Right lobe of liver (tissue), 4 donors: ENCODE data around the gene WIF1.

Experiments
- CTCF ChIP-seq, 4 donors: fragments of 200-600 bp in 3 of 4; fragments of 450-650 bp in 1 of 4; IDR thresholded peaks; one replicate each; pipeline versions ENCODE4 v1.5.1 to v1.8.0; 2016 to 2022; ENCODE audit warnings: antibody characterized with exemption in 4 of 4, mild to moderate bottlenecking in 2 of 4
- POLR2A ChIP-seq: fragments of 450-650 bp; IDR thresholded peaks from one replicate; pipeline ENCODE4 v1.6.1; 2017; ENCODE audit warnings: antibody characterized with exemption, mild to moderate bottlenecking
- donor health status: DM: no; HTN: no; CAD: no.
- donor health status: DM: no; HTN: no; CAD: no.
- donor health status: DM: no; HTN: yes; CAD: no.

DNA sequence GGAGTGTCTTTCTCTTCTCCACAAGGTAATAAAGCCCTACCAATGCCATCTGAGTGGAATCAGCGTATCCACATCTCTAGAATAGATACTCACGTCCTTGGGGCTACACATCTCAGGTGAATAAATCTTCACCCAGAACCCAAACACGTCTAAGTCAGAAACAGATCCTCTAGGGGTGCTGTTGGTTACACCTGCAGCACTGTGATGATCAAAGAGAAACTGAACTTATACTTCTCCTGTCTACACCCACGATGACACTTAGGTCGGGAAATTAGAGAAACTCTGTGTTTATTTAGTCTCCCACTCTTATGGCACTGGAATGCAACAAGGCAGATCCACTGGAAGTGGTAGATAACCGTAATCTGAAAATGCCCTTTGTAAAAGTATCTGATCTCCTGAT lies 46.2 kb downstream of the WIF1 start:
- TF ChIP-seq CTCF (IDR thresholded peaks at IDR 0.05), result no peak
- TF ChIP-seq POLR2A, result no peak
